Transverse colon (tissue), 4 donors: ENCODE measurements around the gene CDC42BPG. TPM values are rescaled to one million over a fixed set of nuclear protein-coding genes. Genes with fewer than 3 reads are reported as not detected.
"Not testable (repeated sequence)": the region's sequence is repeated elsewhere in the genome, so short reads cannot be mapped to it uniquely, and the experiment has no call there.

Experiments
- DNase-seq: peaks from one replicate; pipeline ENCODE4 v3.0.0-alpha.2; 2019
- H3K27ac ChIP-seq, 4 donors: fragments of 200-600 bp; sonication (generic); 2 replicates each; pipeline ENCODE4 v1.5.1; 2016 to 2018; ENCODE audit warnings: inconsistent platforms in 4 of 4
- H3K27me3 ChIP-seq: fragments of 200-600 bp; sonication (generic); 2 replicates; pipeline ENCODE4 v1.5.1; 2017; ENCODE audit warnings: inconsistent platforms
- H3K36me3 ChIP-seq, 4 donors: fragments of 200-600 bp; sonication (generic); 2 replicates each; pipeline ENCODE4 v1.5.1; 2017 to 2019; ENCODE audit warnings: inconsistent platforms in 4 of 4
- H3K4me1 ChIP-seq, 4 donors: fragments of 200-600 bp; sonication (generic); 2 replicates each; pipeline ENCODE4 v1.5.1; 2017 to 2020; ENCODE audit warnings: inconsistent platforms in 4 of 4
- H3K4me3 ChIP-seq, 4 donors: fragments of 200-600 bp; sonication (generic); 1 replicate in 1 of 4; 2 replicates in 3 of 4; pipeline versions ENCODE4 v1.5.1 to v1.6.1; 2017 to 2019; ENCODE audit warnings: inconsistent platforms in 4 of 4
- H3K9me3 ChIP-seq, 2 donors: fragments of 200-600 bp; sonication (generic); 2 replicates each; pipeline ENCODE4 v1.5.1; 2017 to 2019; ENCODE audit warnings: inconsistent platforms in 2 of 2
- EP300 ChIP-seq: sonication (generic); formaldehyde crosslinking; IDR thresholded peaks from one replicate; pipeline ENCODE4 v1.6.1; 2017; ENCODE audit warnings: antibody characterized with exemption, low read depth
- POLR2A ChIP-seq: fragments of 450-650 bp; IDR thresholded peaks from one replicate; pipeline ENCODE4 v1.6.1; 2016; ENCODE audit warnings: antibody characterized with exemption, mild to moderate bottlenecking, moderate library complexity
- POLR2AphosphoS5 ChIP-seq, 3 donors: sonication (generic); formaldehyde crosslinking; IDR thresholded peaks; one replicate each; pipeline ENCODE4 v1.6.1; 2016; ENCODE audit warnings: antibody characterized with exemption in 3 of 3
- WGBS, 2 donors: methylation state at CpG; one replicate each; pipeline ENCODE4 v1.1.5; 2018; ENCODE audit warnings: low coverage in 1 of 2; 5-methylcytosine and 5-hydroxymethylcytosine counted together
- in situ Hi-C, 4 donors: fragments of 200-750 bp; cut with MboI; loops; one replicate each; pipeline versions ENCODE4 v1.15.0 to v1.15.1; 2017; ENCODE audit warnings: low sequenced_read_pairs in 3 of 4, low pct_ligation_motif_present in 1 of 4, low pct_unique_long_range_greater_than_20kb in 1 of 4
- intact Hi-C: fragments of 100-400 bp; cut with DNase I; formaldehyde crosslinking; loops from one replicate; pipeline ENCODE4 v1.15.1; 2023; ENCODE audit warnings: low total_unique reads
- total RNA-seq, 4 donors: library from RNA; depleted of rRNA; stranded (reverse); fragments of >200 nt; gene quantifications; one replicate each; pipeline ENCODE4 v1.1.0, GENCODE V29; 2016
- TF ChIP-seq, protein P1 (sequence below), 5 experiments: fragments of 200-600 bp in 3 of 5; fragments of 450-650 bp in 2 of 5; sonication (generic) in 3 of 5; IDR thresholded peaks; 1 replicate in 2 of 5; 2 replicates in 3 of 5; pipeline ENCODE4 v1.5.1; 2016 to 2017; ENCODE audit warnings: antibody characterized with exemption in 5 of 5, inconsistent platforms in 3 of 5, mild to moderate bottlenecking in 2 of 5, moderate library complexity in 1 of 5

The CDC42BPG gene
- total RNA-seq, 4 donors from 2014 or later, result 32.6 to 82.3 (median 46.9) TPM

- Histone ChIP-seq H3K4me1 (peaks cover 26 to 67% (median 44%) of the 10 kb centered on the region in 4 donors), H3K36me3 (no peaks in the 10 kb centered on the region), H3K27me3 (no peaks in the 10 kb centered on the region), H3K9me3 (no peaks in the 10 kb centered on the region), H3K27ac (peak overlapping the region; percentile 66 to 96 (median 94)), H3K4me3 (no peak overlapping the region)
- in situ Hi-C loops (loop anchor here (5.0 to 10.0 kb wide), 3 partner anchors 34 to 46 kb away; no protein-coding TSS in a partner anchor), intact Hi-C loops (loop anchor here (5.0 kb wide), 1 partner anchor 49 kb away; no protein-coding TSS in a partner anchor)
- WGBS, 2 donors, result 74% methylated on average over 6 of the region's 6 CpGs; no CpG with 5 or more reads in 1 of the 2 donors
- TF ChIP-seq POLR2A, result no peak
- TF ChIP-seq EP300, result no peak
- TF ChIP-seq, protein P1, sequence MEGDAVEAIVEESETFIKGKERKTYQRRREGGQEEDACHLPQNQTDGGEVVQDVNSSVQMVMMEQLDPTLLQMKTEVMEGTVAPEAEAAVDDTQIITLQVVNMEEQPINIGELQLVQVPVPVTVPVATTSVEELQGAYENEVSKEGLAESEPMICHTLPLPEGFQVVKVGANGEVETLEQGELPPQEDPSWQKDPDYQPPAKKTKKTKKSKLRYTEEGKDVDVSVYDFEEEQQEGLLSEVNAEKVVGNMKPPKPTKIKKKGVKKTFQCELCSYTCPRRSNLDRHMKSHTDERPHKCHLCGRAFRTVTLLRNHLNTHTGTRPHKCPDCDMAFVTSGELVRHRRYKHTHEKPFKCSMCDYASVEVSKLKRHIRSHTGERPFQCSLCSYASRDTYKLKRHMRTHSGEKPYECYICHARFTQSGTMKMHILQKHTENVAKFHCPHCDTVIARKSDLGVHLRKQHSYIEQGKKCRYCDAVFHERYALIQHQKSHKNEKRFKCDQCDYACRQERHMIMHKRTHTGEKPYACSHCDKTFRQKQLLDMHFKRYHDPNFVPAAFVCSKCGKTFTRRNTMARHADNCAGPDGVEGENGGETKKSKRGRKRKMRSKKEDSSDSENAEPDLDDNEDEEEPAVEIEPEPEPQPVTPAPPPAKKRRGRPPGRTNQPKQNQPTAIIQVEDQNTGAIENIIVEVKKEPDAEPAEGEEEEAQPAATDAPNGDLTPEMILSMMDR (IDR thresholded peaks at IDR 0.05), result no peak
- no peak for TF ChIP-seq POLR2AphosphoS5 (IDR thresholded peaks at IDR 0.05)
- DNase-seq, result no peak
Measured at GRCh38 chr11:64848214-64848825, 3.9 kb upstream of the CDC42BPG start.

DNA sequence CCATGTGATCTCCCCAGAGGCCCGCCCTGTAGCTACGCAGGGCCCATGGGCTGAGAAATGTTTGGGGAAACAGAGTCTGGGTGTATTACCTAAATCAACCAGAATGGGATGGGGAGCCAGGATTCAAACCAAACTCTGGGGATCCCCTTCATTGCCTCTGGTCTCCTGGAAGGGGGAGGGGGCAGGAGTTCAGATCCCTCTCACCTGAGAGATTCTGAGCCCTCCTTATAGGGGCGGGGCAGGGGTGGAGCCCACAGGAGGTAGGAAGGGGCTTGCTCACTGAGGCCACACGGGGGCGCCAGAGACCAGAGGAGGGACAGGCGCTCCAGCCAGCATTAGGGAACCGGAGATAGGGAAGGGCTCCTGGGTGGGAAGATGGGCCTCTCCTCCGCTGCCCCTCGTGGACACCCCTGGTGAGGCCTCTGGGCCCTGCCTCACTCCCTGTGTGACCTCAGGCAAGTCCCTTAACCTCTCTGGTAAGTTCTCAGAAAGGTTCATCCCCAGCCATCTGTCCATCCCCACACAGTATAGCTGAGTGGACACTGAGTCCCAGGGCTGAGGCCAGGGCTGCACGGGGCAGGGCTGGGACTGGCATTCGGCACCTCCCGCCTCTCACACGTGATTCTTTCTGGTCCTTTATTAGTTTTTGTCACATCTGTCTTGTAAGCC, 2.7 kb upstream of the CDC42BPG start:
- peak; percentile 96 for DNase-seq
- intact Hi-C loops, result loop anchor here (5.0 kb wide), 1 partner anchor 50 kb away; no protein-coding TSS in a partner anchor
- peak in 1 of 3 donors; percentile 48 for TF ChIP-seq POLR2AphosphoS5 (IDR thresholded peaks at IDR 0.05)
- TF ChIP-seq, protein P1 (IDR thresholded peaks at IDR 0.05), result peak; percentile 96 to 99 (median 98)
- no peak for TF ChIP-seq EP300
- H3K36me3 ChIP-seq, result no peaks in the 10 kb centered on the region
- in situ Hi-C loops, result loop anchor here (5.0 to 10.0 kb wide), 3 partner anchors 35 to 48 kb away; no protein-coding TSS in a partner anchor
- H3K27ac ChIP-seq, result peak overlapping the region; percentile 7 to 95 (median 80)
- no peak overlapping the region for H3K4me3 ChIP-seq
- H3K27me3 ChIP-seq, result no peaks in the 10 kb centered on the region
- 18 to 90% methylated on average over 2 to 13 of the region's 13 CpGs for WGBS, 2 donors
- H3K9me3 ChIP-seq, result no peaks in the 10 kb centered on the region
- peaks cover 29 to 64% (median 41%) of the 10 kb centered on the region in 4 donors for H3K4me1 ChIP-seq

- not testable (repeated sequence) for H3K9me3 ChIP-seq, DNase-seq, H3K4me3 ChIP-seq, H3K36me3 ChIP-seq, H3K27me3 ChIP-seq
- WGBS, 2 donors, result 81% methylated on average over 8 of the region's 8 CpGs; no CpG with 5 or more reads in 1 of the 2 donors
- in situ Hi-C loops, result loop anchor here (5.0 to 10.0 kb wide), 3 partner anchors 37 to 49 kb away; no protein-coding TSS in a partner anchor
- peak overlapping the region in 3 of 4 donors; percentile 1 to 90 (median 89) for H3K27ac ChIP-seq
- intact Hi-C loops, result loop anchor here (5.0 kb wide), 1 partner anchor 52 kb away; no protein-coding TSS in a partner anchor
- H3K4me1 ChIP-seq, result peaks cover 29 to 55% (median 38%) of the 10 kb centered on the region in 4 donors
Measured at GRCh38 chr11:64845776-64846129, 1.3 kb upstream of the CDC42BPG start.

DNA sequence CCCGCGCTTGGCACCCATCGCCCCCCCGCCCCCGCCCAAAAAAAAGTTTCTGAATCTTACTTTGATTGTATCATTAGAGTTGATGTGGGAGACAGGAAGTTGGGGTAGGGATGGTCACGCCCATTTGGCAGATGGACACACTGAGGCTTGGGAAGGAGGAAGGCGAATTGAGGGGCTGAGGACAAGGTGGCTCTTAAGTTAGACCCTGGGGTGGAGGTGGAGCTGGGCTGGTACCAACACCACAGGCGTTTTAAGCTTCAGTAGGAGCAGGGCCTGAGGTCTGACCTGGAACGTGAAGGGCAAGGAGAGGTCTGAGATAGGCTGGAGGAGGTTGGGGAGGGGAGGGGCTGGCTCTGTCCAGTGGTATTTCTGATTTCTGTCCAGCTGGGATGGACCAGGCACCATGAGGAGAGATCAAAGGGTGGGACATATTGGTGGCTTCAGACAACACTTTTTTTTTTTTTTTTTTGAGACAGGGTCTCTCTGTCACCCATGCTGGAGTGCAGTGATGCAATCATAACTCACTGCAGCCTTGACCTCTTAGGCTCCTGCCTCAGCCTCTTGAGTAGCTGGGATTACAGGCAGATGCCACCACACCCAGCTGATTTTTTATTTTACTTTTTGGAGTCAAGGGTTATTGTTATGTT, 799 bp upstream of the CDC42BPG start:
- no peaks in the 10 kb centered on the region for H3K9me3 ChIP-seq
- intact Hi-C loops (loop anchor here (5.0 kb wide), 1 partner anchor 52 kb away; no protein-coding TSS in a partner anchor), in situ Hi-C loops (loop anchor here (5.0 to 10.0 kb wide), 3 partner anchors 37 to 50 kb away; no protein-coding TSS in a partner anchor)
- no peaks in the 10 kb centered on the region for H3K27me3 ChIP-seq
- H3K27ac ChIP-seq, result peak overlapping the region; percentile 75 to 90 (median 88)
- H3K4me1 ChIP-seq, result peaks cover 27 to 50% (median 37%) of the 10 kb centered on the region in 4 donors
- 25 to 30% methylated on average over 2 to 9 of the region's 9 CpGs for WGBS, 2 donors
- H3K36me3 ChIP-seq, result no peaks in the 10 kb centered on the region
- peak; percentile 39 for DNase-seq
- peak overlapping the region in 3 of 4 donors; percentile 44 to 66 (median 64) for H3K4me3 ChIP-seq
- TF ChIP-seq, protein P1 (IDR thresholded peaks at IDR 0.05), result no peak
- no peak for TF ChIP-seq POLR2AphosphoS5 (IDR thresholded peaks at IDR 0.05)
- TF ChIP-seq EP300, result no peak
- no peak for TF ChIP-seq POLR2A
